GM12872 (cell line): Measurements from ENCODE around the gene RPRML.

Experiments
- TF ChIP-seq, protein P1 (sequence below): IDR thresholded peaks from 3 replicates; pipeline ENCODE4 v1.5.1; 2011; ENCODE audit warnings: low read depth, mild to moderate bottlenecking, low read length, moderate library complexity; ENCODE audit not compliant: insufficient read depth

RPRML gene

GRCh38 chr17:46991617-46992016 lies 12.6 kb upstream of the RPRML start:
- TF ChIP-seq, protein P1, sequence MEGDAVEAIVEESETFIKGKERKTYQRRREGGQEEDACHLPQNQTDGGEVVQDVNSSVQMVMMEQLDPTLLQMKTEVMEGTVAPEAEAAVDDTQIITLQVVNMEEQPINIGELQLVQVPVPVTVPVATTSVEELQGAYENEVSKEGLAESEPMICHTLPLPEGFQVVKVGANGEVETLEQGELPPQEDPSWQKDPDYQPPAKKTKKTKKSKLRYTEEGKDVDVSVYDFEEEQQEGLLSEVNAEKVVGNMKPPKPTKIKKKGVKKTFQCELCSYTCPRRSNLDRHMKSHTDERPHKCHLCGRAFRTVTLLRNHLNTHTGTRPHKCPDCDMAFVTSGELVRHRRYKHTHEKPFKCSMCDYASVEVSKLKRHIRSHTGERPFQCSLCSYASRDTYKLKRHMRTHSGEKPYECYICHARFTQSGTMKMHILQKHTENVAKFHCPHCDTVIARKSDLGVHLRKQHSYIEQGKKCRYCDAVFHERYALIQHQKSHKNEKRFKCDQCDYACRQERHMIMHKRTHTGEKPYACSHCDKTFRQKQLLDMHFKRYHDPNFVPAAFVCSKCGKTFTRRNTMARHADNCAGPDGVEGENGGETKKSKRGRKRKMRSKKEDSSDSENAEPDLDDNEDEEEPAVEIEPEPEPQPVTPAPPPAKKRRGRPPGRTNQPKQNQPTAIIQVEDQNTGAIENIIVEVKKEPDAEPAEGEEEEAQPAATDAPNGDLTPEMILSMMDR, result no peak

DNA sequence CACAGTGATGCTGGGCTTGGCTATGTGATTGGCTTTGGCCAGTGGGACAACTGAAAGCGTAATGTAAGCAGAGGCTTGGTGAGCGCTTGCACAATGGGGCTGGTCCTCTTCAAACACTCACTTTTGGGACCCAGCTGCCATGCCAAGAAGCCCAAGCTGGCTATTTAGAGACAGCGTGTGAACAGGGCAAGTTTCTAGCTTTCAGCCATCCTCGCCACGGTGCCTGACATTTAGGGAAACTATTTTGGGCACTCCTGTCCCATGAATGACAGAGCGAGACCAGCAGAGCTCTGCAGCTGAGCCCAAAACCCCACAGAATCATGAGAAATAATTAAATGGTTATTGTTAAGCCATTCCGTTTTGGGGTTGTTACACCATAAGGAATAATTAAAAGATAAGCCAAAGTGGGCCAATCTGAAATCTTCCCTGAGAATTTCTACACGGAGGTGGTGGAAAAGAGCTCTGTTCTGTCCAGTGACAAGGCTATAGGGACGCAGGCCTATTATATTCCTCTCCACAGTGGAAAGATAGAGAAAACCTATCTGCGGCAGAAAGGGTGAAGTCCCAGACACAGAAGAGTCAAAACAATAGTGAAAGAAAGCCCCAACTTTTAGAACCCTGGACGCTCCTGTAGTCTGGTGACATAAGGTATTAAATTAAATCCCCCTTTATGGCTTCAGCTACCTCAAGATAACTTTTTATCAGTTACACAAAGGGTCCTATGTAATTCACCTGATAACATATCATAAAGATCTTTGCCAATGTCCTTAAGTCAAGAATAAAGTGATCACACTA lies 10.8 kb upstream of the RPRML start:
- TF ChIP-seq, protein P1, result no peak

GRCh38 chr17:46986366-46986765 lies 7.3 kb upstream of the RPRML start:
- TF ChIP-seq, protein P1, result no peak

DNA sequence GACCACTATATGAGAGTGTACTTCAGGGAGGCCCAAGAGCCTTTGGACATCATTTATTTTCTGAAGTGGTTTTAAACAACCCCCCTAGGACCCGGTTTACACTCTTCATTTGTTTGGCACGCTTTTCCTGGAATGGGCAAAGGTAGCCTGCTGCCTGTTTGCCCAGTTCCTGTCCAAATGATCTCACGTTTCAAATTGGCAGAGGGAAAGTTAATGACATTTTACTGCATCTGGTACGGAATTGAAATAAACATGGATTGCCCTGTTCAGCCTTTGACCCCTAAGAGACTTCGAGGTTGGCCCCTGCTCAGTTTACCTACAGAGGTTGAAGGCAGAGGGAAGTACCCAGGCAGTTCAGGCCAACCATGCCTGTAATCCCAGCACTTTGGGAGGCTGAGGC lies 5.8 kb upstream of the RPRML start:
- TF ChIP-seq, protein P1, result no peak

- TF ChIP-seq, protein P1, result no peak
Measured at GRCh38 chr17:46984341-46984740, 5.3 kb upstream of the RPRML start.

DNA sequence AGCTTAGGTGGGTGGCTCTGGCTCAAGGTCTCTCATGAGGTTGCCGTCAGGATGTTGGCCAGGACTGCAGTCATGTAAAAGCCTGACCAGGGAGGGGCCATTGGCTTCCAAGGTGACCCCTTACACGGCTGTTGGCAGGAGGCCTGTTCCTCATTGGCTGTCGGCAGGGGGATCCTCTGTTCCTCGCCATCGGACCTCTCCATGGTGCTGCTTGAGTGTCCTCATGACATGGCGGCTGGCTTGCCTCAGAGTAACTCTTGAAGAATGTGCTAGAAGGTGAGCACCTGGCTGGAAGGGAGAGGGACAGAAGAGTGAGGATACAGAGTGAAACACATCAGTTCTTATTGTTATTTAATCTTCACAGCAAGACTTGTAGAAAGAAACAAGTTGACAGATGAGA lies 4.7 kb upstream of the RPRML start:
- TF ChIP-seq, protein P1, result no peak

GRCh38 chr17:46982577-46982976 lies 3.5 kb upstream of the RPRML start:
- TF ChIP-seq, protein P1, result no peak
